ENCODE data around the gene C9orf72. TPM values are rescaled to one million over a fixed set of nuclear protein-coding genes. Genes with fewer than 3 reads are reported as not detected.

C9orf72 gene
- total RNA-seq (2021) (4.4 and 4.9 TPM in 2 replicates), Bru-seq, nascent RNA (percentile 57 among the genes with signal in this experiment), BruChase-seq, experiment 1, labeled RNA remaining after a 2-hour chase (percentile 62 among the genes with signal in this experiment), BruChase-seq, experiment 2, labeled RNA remaining after a 6-hour chase (percentile 54 among the genes with signal in this experiment)
- long read RNA-seq, partial matches to known transcripts: 4 of 5 reads
- long read RNA-seq, other reads (novel, unspliced or antisense): 0 of 5 reads

GRCh38 chr9:27572918-27573633 is at the start of gene C9orf72:
Gene C9orf72 (minus strand): TSS chr9:27573481. CDS start chr9:27567120, 6,361 bp downstream.
- POLR2A ChIA-PET (ENCODE audit: unreplicated experiment): interaction anchor here (0.6 kb wide), 2 partner anchors 33 to 74 kb away, joined by 3 to 5 read pairs; no protein-coding TSS in a partner anchor
- H3K27ac ChIP-seq: peak within 1 kb of the TSS; percentile 71

GRCh38 chr9:27622693-27623340 is 49.5 kb upstream of the C9orf72 start:
- POLR2A ChIA-PET (ENCODE audit: unreplicated experiment): no interaction called here
- Histone ChIP-seq H3K79me2 (ENCODE audit: low read depth) (no peaks in the 10 kb centered on the region), H3K9me3 (ENCODE audit: insufficient read depth, low read depth) (no peaks in the 10 kb centered on the region), H3K4me1 (replicated peaks; ENCODE audit: insufficient read depth) (peaks cover 26% of the 10 kb centered on the region), H4K20me1 (ENCODE audit: insufficient read depth) (no peaks in the 10 kb centered on the region), H3K9me2 (ENCODE audit: insufficient read depth) (no peaks in the 10 kb centered on the region), H2AFZ (no peak overlapping the region), H3K27ac (no peak overlapping the region), H3K36me3 (ENCODE audit: low read depth) (no peaks in the 10 kb centered on the region), H3K27me3 (ENCODE audit: insufficient read depth, low read depth) (no peaks in the 10 kb centered on the region), H3K4me3 (no peak overlapping the region), H3K4me2 (no peak overlapping the region), H3F3A (ENCODE audit: insufficient read depth, low read depth) (peaks cover 15% of the 10 kb centered on the region)
- DNase-seq: no peak
- intact Hi-C loops (cut with micrococcal nuclease; ENCODE audit: unreplicated experiment): no loop called here
- BruUV-seq (replicated peaks): no TSS peak
- CTCF ChIA-PET: no interaction called here
- TF ChIP-seq, protein P1, sequence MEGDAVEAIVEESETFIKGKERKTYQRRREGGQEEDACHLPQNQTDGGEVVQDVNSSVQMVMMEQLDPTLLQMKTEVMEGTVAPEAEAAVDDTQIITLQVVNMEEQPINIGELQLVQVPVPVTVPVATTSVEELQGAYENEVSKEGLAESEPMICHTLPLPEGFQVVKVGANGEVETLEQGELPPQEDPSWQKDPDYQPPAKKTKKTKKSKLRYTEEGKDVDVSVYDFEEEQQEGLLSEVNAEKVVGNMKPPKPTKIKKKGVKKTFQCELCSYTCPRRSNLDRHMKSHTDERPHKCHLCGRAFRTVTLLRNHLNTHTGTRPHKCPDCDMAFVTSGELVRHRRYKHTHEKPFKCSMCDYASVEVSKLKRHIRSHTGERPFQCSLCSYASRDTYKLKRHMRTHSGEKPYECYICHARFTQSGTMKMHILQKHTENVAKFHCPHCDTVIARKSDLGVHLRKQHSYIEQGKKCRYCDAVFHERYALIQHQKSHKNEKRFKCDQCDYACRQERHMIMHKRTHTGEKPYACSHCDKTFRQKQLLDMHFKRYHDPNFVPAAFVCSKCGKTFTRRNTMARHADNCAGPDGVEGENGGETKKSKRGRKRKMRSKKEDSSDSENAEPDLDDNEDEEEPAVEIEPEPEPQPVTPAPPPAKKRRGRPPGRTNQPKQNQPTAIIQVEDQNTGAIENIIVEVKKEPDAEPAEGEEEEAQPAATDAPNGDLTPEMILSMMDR (conservative IDR thresholded peaks at IDR 0.05): no peak
- TF ChIP-seq EZH2 (IDR thresholded peaks at IDR 0.05; ENCODE audit: low read depth): no peak

More at GRCh38 chr9:27572918-27573633, at the start of gene C9orf72:
- intact Hi-C loops (cut with micrococcal nuclease; ENCODE audit: unreplicated experiment): no loop called here
- peak in 1 of 2 experiments; percentile 66 for DNase-seq
- peak within 1 kb of the TSS; percentile 88 for H2AFZ ChIP-seq
- no peaks in the 10 kb centered on the region for H3K27me3 ChIP-seq (ENCODE audit: insufficient read depth, low read depth)
- H4K20me1 ChIP-seq (ENCODE audit: insufficient read depth): no peaks in the 10 kb centered on the region
- H3K4me3 ChIP-seq: peak within 1 kb of the TSS; percentile 62
- no peaks in the 10 kb centered on the region for H3K36me3 ChIP-seq (ENCODE audit: low read depth)
- H3K4me2 ChIP-seq: peak within 1 kb of the TSS; percentile 83
- H3K9me2 ChIP-seq (ENCODE audit: insufficient read depth): no peaks in the 10 kb centered on the region
- CTCF ChIA-PET: interaction anchor here (0.7 kb wide), 1 partner anchor 309 kb away, joined by 3 read pairs; no protein-coding TSS in a partner anchor
- H3F3A ChIP-seq (ENCODE audit: insufficient read depth, low read depth): peaks cover 3% of the 10 kb centered on the region; the same call in 1 of the 2 replicates
- BruUV-seq (replicated peaks): no TSS peak
- peaks cover 29% of the 10 kb centered on the region for H3K4me1 ChIP-seq (replicated peaks; ENCODE audit: insufficient read depth)
- H3K9me3 ChIP-seq (ENCODE audit: insufficient read depth, low read depth): no peaks in the 10 kb centered on the region
- H3K79me2 ChIP-seq (ENCODE audit: low read depth): 0 out of 2 replicates have a peak, but pooled peaks cover 4% of the 10 kb centered on the region
- TF ChIP-seq, protein P1 (conservative IDR thresholded peaks at IDR 0.05): no peak
- TF ChIP-seq EZH2 (IDR thresholded peaks at IDR 0.05; ENCODE audit: low read depth): no peak

- H3K4me3 ChIP-seq: no peak overlapping the region
- no peak for DNase-seq
- POLR2A ChIA-PET (ENCODE audit: unreplicated experiment): no interaction called here
- H3K79me2 ChIP-seq (ENCODE audit: low read depth): no peaks in the 10 kb centered on the region
- no peaks in the 10 kb centered on the region for H3K9me3 ChIP-seq (ENCODE audit: insufficient read depth, low read depth)
- H3K27me3 ChIP-seq (ENCODE audit: insufficient read depth, low read depth): no peaks in the 10 kb centered on the region
- H2AFZ ChIP-seq: no peak overlapping the region
- H4K20me1 ChIP-seq (ENCODE audit: insufficient read depth): no peaks in the 10 kb centered on the region
- no peak overlapping the region for H3K27ac ChIP-seq
- no peaks in the 10 kb centered on the region for H3K4me1 ChIP-seq (replicated peaks; ENCODE audit: insufficient read depth)
- no peaks in the 10 kb centered on the region for H3K36me3 ChIP-seq (ENCODE audit: low read depth)
- no peak for TF ChIP-seq EZH2 (IDR thresholded peaks at IDR 0.05; ENCODE audit: low read depth)
- TF ChIP-seq, protein P1 (conservative IDR thresholded peaks at IDR 0.05): no peak
- H3K9me2 ChIP-seq (ENCODE audit: insufficient read depth): no peaks in the 10 kb centered on the region
- H3K4me2 ChIP-seq: no peak overlapping the region
- no TSS peak for BruUV-seq (replicated peaks)
- CTCF ChIA-PET: no interaction called here
- intact Hi-C loops (cut with micrococcal nuclease; ENCODE audit: unreplicated experiment): no loop called here
- H3F3A ChIP-seq (ENCODE audit: insufficient read depth, low read depth): no peaks in the 10 kb centered on the region
Measured at GRCh38 chr9:27619743-27620142, 46.5 kb upstream of the C9orf72 start.
